Astrocyte of the spinal cord (primary cell): ENCODE data around the gene OR5AR1.

Source experiments
- DNase-seq: peaks from one replicate; pipeline ENCODE4 v3.0.0; 2011; ENCODE audit warnings: low read depth, low spot score
- H3K4me3 ChIP-seq: 2 replicates; pipeline ENCODE4 v1.5.1; 2011; ENCODE audit warnings: low read depth, mild to moderate bottlenecking, low read length, moderate library complexity
- in situ Hi-C: cut with HindIII; loops from 2 replicates; pipeline ENCODE4 v1.10.0; 2017; ENCODE audit warnings: low sequenced_read_pairs
- TF ChIP-seq, protein P1 (sequence below): IDR thresholded peaks from 2 replicates; pipeline ENCODE4 v1.5.1; 2012; ENCODE audit warnings: low read depth, mild to moderate bottlenecking, low read length, inconsistent platforms

The OR5AR1 gene

DNA sequence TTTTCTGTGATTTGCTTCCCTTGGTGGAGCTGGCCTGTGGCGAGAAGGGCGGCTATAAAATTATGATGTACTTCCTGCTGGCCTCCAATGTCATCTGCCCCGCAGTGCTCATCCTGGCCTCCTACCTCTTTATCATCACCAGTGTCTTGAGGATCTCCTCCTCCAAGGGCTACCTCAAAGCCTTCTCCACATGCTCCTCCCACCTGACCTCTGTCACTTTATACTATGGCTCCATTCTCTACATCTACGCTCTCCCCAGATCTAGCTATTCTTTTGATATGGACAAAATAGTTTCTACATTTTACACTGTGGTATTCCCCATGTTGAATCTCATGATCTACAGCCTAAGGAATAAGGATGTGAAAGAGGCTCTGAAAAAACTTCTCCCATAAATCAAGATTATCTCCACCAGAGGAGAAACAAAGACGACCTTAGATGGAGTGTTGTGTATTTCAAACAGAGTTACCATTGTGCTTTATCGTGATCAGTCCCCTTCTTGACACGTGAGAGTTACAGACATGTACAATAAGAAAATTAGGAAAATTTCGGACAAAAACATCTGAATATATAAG lies 37.5 kb downstream of the OR5AR1 start:
- TF ChIP-seq, protein P1, sequence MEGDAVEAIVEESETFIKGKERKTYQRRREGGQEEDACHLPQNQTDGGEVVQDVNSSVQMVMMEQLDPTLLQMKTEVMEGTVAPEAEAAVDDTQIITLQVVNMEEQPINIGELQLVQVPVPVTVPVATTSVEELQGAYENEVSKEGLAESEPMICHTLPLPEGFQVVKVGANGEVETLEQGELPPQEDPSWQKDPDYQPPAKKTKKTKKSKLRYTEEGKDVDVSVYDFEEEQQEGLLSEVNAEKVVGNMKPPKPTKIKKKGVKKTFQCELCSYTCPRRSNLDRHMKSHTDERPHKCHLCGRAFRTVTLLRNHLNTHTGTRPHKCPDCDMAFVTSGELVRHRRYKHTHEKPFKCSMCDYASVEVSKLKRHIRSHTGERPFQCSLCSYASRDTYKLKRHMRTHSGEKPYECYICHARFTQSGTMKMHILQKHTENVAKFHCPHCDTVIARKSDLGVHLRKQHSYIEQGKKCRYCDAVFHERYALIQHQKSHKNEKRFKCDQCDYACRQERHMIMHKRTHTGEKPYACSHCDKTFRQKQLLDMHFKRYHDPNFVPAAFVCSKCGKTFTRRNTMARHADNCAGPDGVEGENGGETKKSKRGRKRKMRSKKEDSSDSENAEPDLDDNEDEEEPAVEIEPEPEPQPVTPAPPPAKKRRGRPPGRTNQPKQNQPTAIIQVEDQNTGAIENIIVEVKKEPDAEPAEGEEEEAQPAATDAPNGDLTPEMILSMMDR = no peak
- in situ Hi-C loops = no loop called here
- no peak for DNase-seq
- no peak overlapping the region for H3K4me3 ChIP-seq

DNA sequence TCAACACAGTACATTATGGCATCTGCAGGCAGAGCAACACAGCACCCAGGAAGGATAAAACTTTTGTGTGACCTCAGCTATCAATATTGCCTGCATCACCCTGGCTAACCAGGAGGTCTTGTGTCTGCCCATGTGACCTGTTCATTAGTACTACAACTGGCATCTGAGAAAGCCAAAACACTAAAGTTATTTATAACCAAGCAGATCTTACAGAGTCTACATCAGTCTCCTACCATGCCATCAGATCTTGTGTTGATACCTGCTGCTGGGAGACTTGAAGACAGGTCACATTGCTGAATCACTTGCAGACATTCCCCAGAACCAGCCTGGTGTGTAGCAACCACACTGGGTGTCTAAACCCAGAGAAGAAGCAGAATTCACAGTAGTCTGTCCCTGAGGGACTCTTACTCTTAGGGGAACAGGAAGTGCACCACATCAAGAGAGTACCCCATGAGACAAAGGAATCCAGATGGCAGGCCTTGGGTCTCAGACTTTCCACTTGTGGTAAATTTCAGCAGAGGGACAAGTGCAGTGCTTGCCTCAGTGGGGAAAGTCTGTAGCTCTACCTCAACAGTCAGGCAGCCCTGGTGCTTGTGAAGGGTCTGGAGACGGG lies 42.4 kb downstream of the OR5AR1 start:
- in situ Hi-C loops = no loop called here

DNA sequence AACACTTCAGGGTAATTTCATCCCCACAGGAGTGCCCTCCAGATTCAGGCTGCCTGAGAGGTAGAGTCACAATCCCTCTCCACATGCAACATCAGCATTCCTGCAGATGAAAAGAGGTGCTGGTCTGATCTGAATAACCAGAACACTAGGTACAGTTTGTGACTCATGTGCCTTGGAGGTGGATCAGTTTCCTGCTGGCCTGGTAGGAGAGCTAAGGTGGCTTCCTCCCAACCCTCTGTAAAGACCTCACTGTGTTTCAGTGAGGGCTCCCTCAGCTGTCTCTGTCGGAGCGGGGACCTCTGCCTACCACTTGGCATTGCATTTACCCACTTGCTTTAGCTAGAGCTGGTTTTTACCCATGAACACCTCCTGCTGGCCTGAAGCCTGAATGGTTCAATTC lies 43.0 kb downstream of the OR5AR1 start:
- H3K4me3 ChIP-seq = no peak overlapping the region
- in situ Hi-C loops = no loop called here
- TF ChIP-seq, protein P1 = no peak
- DNase-seq = no peak

More for the DNA sequence above, 42.4 kb downstream of the OR5AR1 start:
- H3K4me3 ChIP-seq = no peak overlapping the region
- no peak for DNase-seq
- TF ChIP-seq, protein P1 = no peak

DNA sequence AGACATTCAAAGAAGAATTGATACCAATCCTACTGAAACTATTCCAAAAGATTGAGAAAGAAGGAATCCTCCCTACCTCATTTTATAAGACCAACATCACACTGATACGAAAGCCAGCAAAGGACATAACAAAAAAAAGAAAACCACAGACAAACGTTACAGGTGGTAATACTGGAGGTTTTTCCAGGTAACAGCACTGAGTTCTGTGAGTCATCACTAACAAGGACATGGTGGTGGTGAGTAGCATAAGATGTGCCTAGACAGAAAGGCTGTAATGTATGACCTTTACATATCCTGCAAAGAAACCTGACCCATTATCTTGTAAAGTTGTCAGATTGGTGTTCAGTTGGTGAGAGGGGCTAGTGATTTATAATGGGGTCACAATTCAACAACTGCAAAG lies 50.7 kb downstream of the OR5AR1 start:
- DNase-seq = no peak
- TF ChIP-seq, protein P1 = no peak
- in situ Hi-C loops = no loop called here
- H3K4me3 ChIP-seq = no peak overlapping the region
